ENCODE measurements around the gene SPAAR. TPM values are rescaled to one million over a fixed set of nuclear protein-coding genes. Genes with fewer than 3 reads are reported as not detected.

Gene SPAAR
- total RNA-seq, 6 experiments from 2014 or later = 0.19 to 0.34 (median 0.23) TPM; not detected in 1

DNA sequence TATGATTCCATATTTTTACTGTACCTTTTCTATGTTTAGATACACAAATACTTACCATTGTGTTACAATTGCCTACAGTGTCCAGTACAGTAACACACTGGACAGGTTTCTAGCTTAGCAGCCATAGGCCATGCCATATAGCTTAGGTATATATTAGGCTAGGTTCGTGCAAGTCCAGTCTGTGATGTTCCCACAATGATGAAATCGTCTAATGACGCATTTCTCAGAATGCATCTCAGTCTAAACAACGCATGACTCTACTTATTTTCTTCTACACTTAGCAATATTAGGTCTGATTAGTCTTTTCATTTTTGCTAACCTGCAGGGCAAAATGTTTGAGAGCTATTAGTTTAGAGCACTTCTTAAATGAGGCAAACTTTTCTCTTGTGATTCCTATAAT lies 26.0 kb downstream of the SPAAR start:
- Mint-ChIP-seq H3K9me3 (peaks cover 4% of the 10 kb centered on the region), H3K27ac (peak overlapping the region; percentile 39), H3K4me3 (no peak overlapping the region), H3K27me3 (ENCODE audit: insufficient read depth) (no peaks in the 10 kb centered on the region), H3K4me1 (ENCODE audit: low read depth) (peaks cover 73% of the 10 kb centered on the region), H3K36me3 (ENCODE audit: low read depth) (peaks cover 8% of the 10 kb centered on the region)
- TF ChIP-seq, protein P1, sequence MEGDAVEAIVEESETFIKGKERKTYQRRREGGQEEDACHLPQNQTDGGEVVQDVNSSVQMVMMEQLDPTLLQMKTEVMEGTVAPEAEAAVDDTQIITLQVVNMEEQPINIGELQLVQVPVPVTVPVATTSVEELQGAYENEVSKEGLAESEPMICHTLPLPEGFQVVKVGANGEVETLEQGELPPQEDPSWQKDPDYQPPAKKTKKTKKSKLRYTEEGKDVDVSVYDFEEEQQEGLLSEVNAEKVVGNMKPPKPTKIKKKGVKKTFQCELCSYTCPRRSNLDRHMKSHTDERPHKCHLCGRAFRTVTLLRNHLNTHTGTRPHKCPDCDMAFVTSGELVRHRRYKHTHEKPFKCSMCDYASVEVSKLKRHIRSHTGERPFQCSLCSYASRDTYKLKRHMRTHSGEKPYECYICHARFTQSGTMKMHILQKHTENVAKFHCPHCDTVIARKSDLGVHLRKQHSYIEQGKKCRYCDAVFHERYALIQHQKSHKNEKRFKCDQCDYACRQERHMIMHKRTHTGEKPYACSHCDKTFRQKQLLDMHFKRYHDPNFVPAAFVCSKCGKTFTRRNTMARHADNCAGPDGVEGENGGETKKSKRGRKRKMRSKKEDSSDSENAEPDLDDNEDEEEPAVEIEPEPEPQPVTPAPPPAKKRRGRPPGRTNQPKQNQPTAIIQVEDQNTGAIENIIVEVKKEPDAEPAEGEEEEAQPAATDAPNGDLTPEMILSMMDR (IDR thresholded peaks at IDR 0.05) = no peak
- DNase-seq = no peak

DNA sequence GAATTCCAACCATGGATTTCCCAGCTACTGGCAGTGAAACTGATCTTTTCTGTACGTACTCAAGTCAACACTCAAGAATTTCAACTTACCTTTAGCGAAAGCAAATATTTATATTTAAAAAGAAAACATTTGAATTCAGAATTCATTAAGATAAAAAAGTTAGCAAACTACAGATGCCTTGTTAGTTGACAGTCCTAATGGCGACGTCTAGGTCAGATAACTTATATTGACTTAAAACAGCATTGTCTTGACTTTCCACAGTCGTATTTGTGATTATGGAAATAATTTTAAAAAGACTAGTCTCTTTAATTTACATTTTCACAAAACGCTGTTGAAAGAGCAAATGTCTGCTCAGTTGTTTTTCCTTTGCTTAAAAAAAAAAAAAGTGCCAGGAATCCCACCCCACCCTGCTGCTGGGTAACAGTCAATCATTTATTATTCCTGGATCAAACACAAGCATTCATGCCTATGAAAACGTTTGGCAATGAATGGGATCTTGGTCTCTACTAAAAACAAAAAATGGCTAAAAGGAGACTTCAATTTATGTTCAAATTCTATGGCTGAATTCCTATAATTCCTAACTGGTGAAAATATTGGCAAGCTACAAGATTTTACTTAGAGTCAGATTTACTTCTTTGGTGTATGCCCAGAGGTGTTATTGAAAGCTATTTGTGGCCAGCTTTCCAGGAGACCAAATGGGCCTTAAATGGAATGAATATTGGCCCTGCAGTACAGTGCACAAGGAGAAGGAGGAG lies 26.6 kb downstream of the SPAAR start:
- Mint-ChIP-seq H3K27ac (peak overlapping the region; percentile 83), H3K4me3 (no peak overlapping the region)

DNA sequence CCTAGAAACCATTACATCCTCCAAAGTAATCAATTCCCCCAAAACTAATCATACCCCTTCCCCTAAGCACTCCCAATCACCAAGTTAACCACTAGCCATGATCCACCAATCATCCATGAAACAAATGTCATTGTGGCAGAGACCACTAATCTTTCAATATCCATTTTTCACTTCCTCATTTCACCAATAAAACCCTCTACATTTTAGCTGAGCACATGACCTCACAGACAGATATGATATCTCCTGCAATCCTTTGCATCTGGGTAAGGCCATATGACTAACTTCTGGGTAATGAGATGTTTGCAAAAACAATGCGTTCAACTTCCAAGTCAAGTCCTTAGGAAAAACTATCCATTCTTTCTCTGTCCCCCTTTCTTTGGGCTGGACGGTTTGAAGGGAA lies 27.9 kb downstream of the SPAAR start:
- H3K27me3 Mint-ChIP-seq (ENCODE audit: insufficient read depth) = no peaks in the 10 kb centered on the region

More for the DNA sequence above, 26.6 kb downstream of the SPAAR start:
- H3K9me3 Mint-ChIP-seq = peaks cover 4% of the 10 kb centered on the region
- peaks cover 8% of the 10 kb centered on the region for H3K36me3 Mint-ChIP-seq (ENCODE audit: low read depth)
- TF ChIP-seq, protein P1 (IDR thresholded peaks at IDR 0.05) = no peak
- H3K27me3 Mint-ChIP-seq (ENCODE audit: insufficient read depth) = no peaks in the 10 kb centered on the region
- peak; percentile 74 for DNase-seq
- peaks cover 76% of the 10 kb centered on the region for H3K4me1 Mint-ChIP-seq (ENCODE audit: low read depth)

DNA sequence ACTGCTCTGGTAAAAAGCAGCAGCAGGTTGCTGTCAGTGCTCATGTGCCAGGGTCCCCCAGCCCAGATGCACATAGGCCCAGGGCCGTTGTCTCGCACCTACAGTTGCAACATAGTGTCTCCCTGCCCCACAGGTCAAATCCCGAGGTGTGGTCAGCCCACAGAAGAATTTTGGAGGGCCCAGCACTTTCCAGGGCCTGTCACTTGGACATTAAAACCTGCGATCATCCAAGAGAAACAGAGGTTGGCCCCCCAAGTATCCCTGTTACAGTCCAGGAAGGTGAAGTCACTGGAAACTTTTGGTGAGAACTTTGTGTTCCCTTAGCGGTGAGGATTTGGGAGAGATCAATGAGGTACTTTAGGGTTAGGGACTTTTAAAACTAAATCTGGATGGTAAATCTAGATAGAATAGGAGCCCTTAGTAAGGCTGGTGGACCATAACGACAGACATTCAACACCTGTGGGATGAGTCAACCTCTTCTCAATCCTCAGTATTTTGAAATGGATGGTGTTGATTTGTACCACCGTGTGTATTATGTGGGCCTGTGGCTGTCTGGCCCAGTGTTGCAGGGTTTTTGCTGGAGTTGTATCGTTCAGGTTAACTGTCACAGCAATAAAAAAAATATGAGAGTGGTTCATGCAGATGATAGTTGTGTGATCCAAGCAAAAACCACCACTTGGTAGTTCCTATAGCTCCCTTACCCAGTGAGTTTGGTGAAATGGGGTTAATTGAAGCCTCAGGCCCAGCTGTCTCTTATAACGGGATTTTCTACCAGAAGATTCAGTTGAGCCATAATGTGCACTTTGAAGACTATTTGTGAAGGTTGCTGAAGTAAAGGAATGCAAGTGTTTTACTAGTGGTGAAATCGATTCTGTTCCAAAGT lies 29.4 kb downstream of the SPAAR start:
- Mint-ChIP-seq H3K9me3 (peaks cover 4% of the 10 kb centered on the region), H3K27me3 (ENCODE audit: insufficient read depth) (no peaks in the 10 kb centered on the region), H3K36me3 (ENCODE audit: low read depth) (peaks cover 8% of the 10 kb centered on the region), H3K27ac (0 out of 2 replicates have a peak overlapping the region, but pooled peaks have one; percentile 12), H3K4me3 (no peak overlapping the region), H3K4me1 (ENCODE audit: low read depth) (peaks cover 67% of the 10 kb centered on the region)
- TF ChIP-seq, protein P1 (IDR thresholded peaks at IDR 0.05) = no peak
- DNase-seq = no peak

More for the DNA sequence above, 27.9 kb downstream of the SPAAR start:
- peak overlapping the region; percentile 49 for H3K4me3 Mint-ChIP-seq
- H3K9me3 Mint-ChIP-seq = peaks cover 4% of the 10 kb centered on the region
- H3K27ac Mint-ChIP-seq = peak overlapping the region; percentile 83
- peaks cover 75% of the 10 kb centered on the region for H3K4me1 Mint-ChIP-seq (ENCODE audit: low read depth)
- DNase-seq = peak; percentile 48
- peaks cover 8% of the 10 kb centered on the region for H3K36me3 Mint-ChIP-seq (ENCODE audit: low read depth)
- TF ChIP-seq, protein P1 (IDR thresholded peaks at IDR 0.05) = no peak

DNA sequence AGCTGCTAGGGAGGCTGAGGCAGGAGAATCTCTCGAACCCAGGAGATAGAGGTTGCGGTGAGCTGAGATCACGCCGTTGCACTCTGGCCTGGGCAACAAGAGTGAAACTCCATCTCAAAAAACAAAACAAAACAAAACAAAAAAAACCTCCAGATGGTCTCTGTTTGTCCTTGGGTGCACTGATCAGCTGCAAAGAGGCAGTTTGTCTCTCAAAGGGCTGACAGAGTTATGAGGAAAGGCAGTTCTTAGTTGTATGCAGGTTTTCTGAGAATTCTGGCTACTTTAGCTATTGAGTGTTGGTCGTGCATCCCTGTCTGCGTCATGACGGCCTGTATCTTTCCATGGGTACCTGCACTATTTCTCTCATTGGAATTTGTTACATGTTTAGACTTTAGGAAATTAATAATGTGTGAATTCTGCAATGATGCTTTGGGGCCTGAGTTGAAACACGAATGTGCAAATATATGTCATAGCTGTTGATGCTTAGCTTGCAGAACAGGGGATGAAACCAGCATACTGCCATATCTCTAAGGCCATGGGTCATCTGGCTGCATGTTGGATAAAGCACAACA lies 30.5 kb downstream of the SPAAR start:
- H3K27ac Mint-ChIP-seq = no peak overlapping the region
- H3K27me3 Mint-ChIP-seq (ENCODE audit: insufficient read depth) = no peaks in the 10 kb centered on the region
- DNase-seq = no peak
- no peak overlapping the region for H3K4me3 Mint-ChIP-seq
- H3K36me3 Mint-ChIP-seq (ENCODE audit: low read depth) = peaks cover 8% of the 10 kb centered on the region
- peaks cover 4% of the 10 kb centered on the region for H3K9me3 Mint-ChIP-seq
- TF ChIP-seq, protein P1 (IDR thresholded peaks at IDR 0.05) = no peak
- H3K4me1 Mint-ChIP-seq (ENCODE audit: low read depth) = peaks cover 74% of the 10 kb centered on the region
